GM12878 (cell line): Measurements from ENCODE around the gene CORO2B. TPM values are rescaled to one million over a fixed set of nuclear protein-coding genes. Genes with fewer than 3 reads are reported as not detected.

Source experiments
- ATAC-seq: fragments of 200-7000 bp; cut with Tn5 transposase; 3 replicates; pipeline ENCODE4 v1.9.1; 2020; ENCODE audit warnings: mild to moderate bottlenecking, moderate library complexity
- BruUV-seq: library from RNA; stranded (reverse); fragments of 400-500 nt; replicated peaks from 2 replicates; lab custom pipeline; 2021; lab: Mats Ljungman, UMichigan
- CTCF ChIA-PET: fragments of 300-600 bp; sonication (Branson Sonifier 250); formaldehyde crosslinking; extraction: SDS; loops from one replicate; lab custom pipeline; 2021; ENCODE audit warnings: inconsistent platforms; lab: Yijun Ruan, JAX
- POLR2A ChIA-PET: fragments of 350-600 bp; formaldehyde crosslinking; extraction: SDS; loops from one replicate; lab custom pipeline; 2021; ENCODE audit warnings: inconsistent platforms; lab: Charles Lee
- RAD21 ChIA-PET: fragments of 300-600 bp; sonication (Branson Sonifier 250); formaldehyde crosslinking; loops from one replicate; lab custom pipeline; 2023; ENCODE audit warnings: antibody characterized with exemption; ENCODE audit not compliant: unreplicated experiment; lab: Charles Lee
- SMC1A ChIA-PET: fragments of 300-600 bp; sonication (Branson Sonifier 250); formaldehyde crosslinking; loops from one replicate; lab custom pipeline; 2023; ENCODE audit not compliant: unreplicated experiment, uncharacterized antibody; lab: Charles Lee
- DNase-seq: peaks from one replicate; pipeline ENCODE4 v3.0.0-alpha.2; 2011; ENCODE audit warnings: low read depth, low spot score
- FAIRE-seq: peaks from 3 replicates; lab custom pipeline; 2011; peaks lifted over from hg19 to GRCh38; lab: Jason Lieb, UNC
- H2AFZ ChIP-seq: 2 replicates; pipeline ENCODE4 v1.6.0; 2011; ENCODE audit warnings: low read depth, low read length, control low read depth; ENCODE audit not compliant: control insufficient read depth
- H3K27ac ChIP-seq: 2 replicates; pipeline ENCODE4 v1.5.1; 2011; ENCODE audit warnings: control low read depth; ENCODE audit not compliant: control insufficient read depth, insufficient read depth
- H3K27me3 ChIP-seq, 2 experiments: replicated peaks in 1 of 2; 2 replicates each; pipeline versions ENCODE4 v1.6.0 to v1.6.1; 2011; ENCODE audit warnings: low read length in 1 of 2; ENCODE audit not compliant: control insufficient read depth in 2 of 2, insufficient read depth in 2 of 2
- H3K36me3 ChIP-seq, 2 experiments: 2 replicates each; pipeline ENCODE4 v1.5.1; 2011; ENCODE audit warnings: low read length in 1 of 2; ENCODE audit not compliant: control insufficient read depth in 2 of 2, insufficient read depth in 2 of 2
- H3K4me1 ChIP-seq: 2 replicates; pipeline ENCODE4 v1.6.1; 2011; ENCODE audit warnings: mild to moderate bottlenecking, low read length, moderate library complexity, mixed read lengths; ENCODE audit not compliant: control insufficient read depth, insufficient read depth
- H3K4me2 ChIP-seq: 2 replicates; pipeline ENCODE4 v1.6.0; 2011; ENCODE audit warnings: control low read depth; ENCODE audit not compliant: control insufficient read depth, insufficient read depth
- H3K4me3 ChIP-seq: fragments of 200-600 bp; sonication (generic); 2 replicates; pipeline ENCODE4 v1.5.1; 2016
- H3K79me2 ChIP-seq: 2 replicates; pipeline ENCODE4 v1.6.0; 2011; ENCODE audit warnings: low read length; ENCODE audit not compliant: control insufficient read depth, insufficient read depth
- H3K9ac ChIP-seq: 2 replicates; pipeline ENCODE4 v1.8.0; 2011; ENCODE audit warnings: low read length, control low read depth, mixed read lengths; ENCODE audit not compliant: control insufficient read depth, insufficient read depth
- H3K9me3 ChIP-seq: replicated peaks from 3 replicates; pipeline ENCODE4 v1.5.1; 2011; ENCODE audit warnings: mild to moderate bottlenecking, low read length; ENCODE audit not compliant: control insufficient read depth, insufficient read depth
- H4K20me1 ChIP-seq: 2 replicates; pipeline ENCODE4 v1.6.0; 2011; ENCODE audit not compliant: control insufficient read depth, insufficient read depth
- JUND ChIP-seq: IDR thresholded peaks from 2 replicates; pipeline ENCODE4 v1.6.1; 2012; ENCODE audit warnings: low read depth, mild to moderate bottlenecking, low read length, improper control_type of control experiment, moderate library complexity
- MEF2B ChIP-seq: fragments of 450-650 bp; IDR thresholded peaks from 2 replicates; pipeline ENCODE4 v1.6.1; 2018; ENCODE audit warnings: mild to moderate bottlenecking, moderate library complexity; ENCODE audit not compliant: partially characterized antibody, poor library complexity, severe bottlenecking
- SIN3A ChIP-seq: IDR thresholded peaks from 2 replicates; pipeline ENCODE4 v1.6.1; 2012; ENCODE audit warnings: low read depth, low read length, improper control_type of control experiment
- TAF1 ChIP-seq: IDR thresholded peaks from 2 replicates; pipeline ENCODE4 v1.6.1; 2011; ENCODE audit warnings: mild to moderate bottlenecking, low read depth, low read length, borderline replicate concordance
- TARDBP ChIP-seq: IDR thresholded peaks from 2 replicates; pipeline ENCODE4 v1.6.1; 2016; ENCODE audit warnings: borderline replicate concordance
- WGBS: methylation state at CpG from one replicate; pipeline ENCODE4 v1.1.6; 2016; ENCODE audit warnings: low lambda C conversion rate; ENCODE audit not compliant: insufficient replicate concordance, insufficient coverage; ENCODE audit errors: missing lambda C conversion rate; 5-methylcytosine and 5-hydroxymethylcytosine counted together
- in situ Hi-C: fragments of 300-500 bp; cut with MboI; formaldehyde crosslinking; loops from 9 replicates; pipeline ENCODE4 v1.14.3; 2018; ENCODE audit warnings: mixed read lengths
- intact Hi-C: fragments of 100-400 bp; cut with micrococcal nuclease; formaldehyde crosslinking; loops from one replicate; pipeline ENCODE4 v1.14.2; 2022; ENCODE audit not compliant: unreplicated experiment
- polyA plus RNA-seq, 11 experiments: library from polyadenylated mRNA; depleted of rRNA in 4 of 11; unstranded in 6 of 11; stranded (reverse) in 5 of 11; fragments of >200 nt; fragmentation: Nextera tagmentation in 4 of 11; fragmentation: Illumina TruSeq in 1 of 11; extraction: Ambion mirVana in 4 of 11; extraction: Trizol in 1 of 11; gene quantifications; 1 replicate in 1 of 11; 2 replicates in 10 of 11; pipeline versions ENCODE4 v1.2.1 to v1.2.3, GENCODE V29; 2011 to 2016; ENCODE audit warnings: inconsistent platforms in 2 of 11, missing spikeins in 2 of 11, low read depth in 1 of 11
- total RNA-seq, 4 experiments: library from RNA; depleted of rRNA in 3 of 4; stranded (reverse); fragments of >200 nt in 3 of 4; fragmentation: Illumina TruSeq in 1 of 4; extraction: Trizol in 1 of 4; gene quantifications; 2 replicates each; pipeline versions ENCODE4 v1.2.1 to v1.2.3, GENCODE V29; 2013 to 2021
- TF ChIP-seq, protein P1 (sequence below): IDR thresholded peaks from 2 replicates; pipeline ENCODE4 v1.6.1; 2011; ENCODE audit warnings: low read depth, mild to moderate bottlenecking, low read length, moderate library complexity, borderline replicate concordance; ENCODE audit errors: extremely low read depth
- TF ChIP-seq, protein P2 (sequence below): IDR thresholded peaks from 2 replicates; pipeline ENCODE4 v1.6.1; 2012; ENCODE audit warnings: low read depth, low read length, improper control_type of control experiment
- TF ChIP-seq, protein P3 (sequence below): IDR thresholded peaks from 2 replicates; pipeline ENCODE4 v1.6.1; 2012; ENCODE audit warnings: low read length, inconsistent platforms
- TF ChIP-seq, protein P4 (sequence below): fragments of 450-650 bp; IDR thresholded peaks from 2 replicates; pipeline ENCODE4 v1.6.1; 2017; ENCODE audit warnings: mild to moderate bottlenecking, low read depth, inconsistent platforms; ENCODE audit not compliant: poor library complexity, severe bottlenecking

The CORO2B gene
- total and polyA plus RNA-seq, 10 of the 15 experiments (the other 5 are each of a cell fraction or from before 2014, with no cell fraction given) = 0.05 to 0.73 (median 0.13) TPM; not detected in 4

DNA sequence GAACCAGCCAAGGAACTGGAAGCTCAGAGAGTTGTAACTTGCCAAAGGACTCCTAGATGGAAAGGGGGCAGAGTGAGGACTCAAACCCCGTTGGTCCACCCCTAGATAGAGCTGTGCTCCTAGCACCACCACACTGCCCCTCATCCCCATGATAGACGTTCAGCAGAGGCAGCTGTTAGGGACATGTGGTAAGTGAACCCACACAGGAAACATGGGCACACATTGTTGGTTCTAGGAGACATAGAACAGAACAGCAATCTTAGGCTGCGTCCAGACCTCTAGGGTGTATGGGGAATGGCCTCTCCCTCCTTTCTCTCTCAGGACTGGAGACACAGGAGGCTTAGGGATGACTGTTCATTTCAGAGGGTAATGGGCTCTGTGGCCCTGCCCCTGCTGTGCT, 139.2 kb downstream of the CORO2B start:
- H3K27me3 ChIP-seq = peaks cover 1 to 4% of the 10 kb centered on the region in 2 experiments; a peak in 1 of 4 replicates
- ChIA-PET RAD21 (no interaction called here), POLR2A (no interaction called here), CTCF (no interaction called here), SMC1A (no interaction called here)
- FAIRE-seq (no peak), DNase-seq (no peak), ATAC-seq (no peak)
- no peak overlapping the region for H3K27ac ChIP-seq
- no peak overlapping the region for H3K9ac ChIP-seq
- no peak overlapping the region for H3K4me3 ChIP-seq
- no TSS peak for BruUV-seq
- H3K36me3 ChIP-seq = no peaks in the 10 kb centered on the region
- no peaks in the 10 kb centered on the region for H4K20me1 ChIP-seq
- intact Hi-C loops = no loop called here
- in situ Hi-C loops = no loop called here
- H3K9me3 ChIP-seq = no peaks in the 10 kb centered on the region
- 0% methylated on average over 3 of the region's 3 CpGs for WGBS
- TF ChIP-seq, protein P1, sequence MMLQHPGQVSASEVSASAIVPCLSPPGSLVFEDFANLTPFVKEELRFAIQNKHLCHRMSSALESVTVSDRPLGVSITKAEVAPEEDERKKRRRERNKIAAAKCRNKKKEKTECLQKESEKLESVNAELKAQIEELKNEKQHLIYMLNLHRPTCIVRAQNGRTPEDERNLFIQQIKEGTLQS = no peak
- TF ChIP-seq, protein P2, sequence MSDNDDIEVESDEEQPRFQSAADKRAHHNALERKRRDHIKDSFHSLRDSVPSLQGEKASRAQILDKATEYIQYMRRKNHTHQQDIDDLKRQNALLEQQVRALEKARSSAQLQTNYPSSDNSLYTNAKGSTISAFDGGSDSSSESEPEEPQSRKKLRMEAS = no peak
- TF ChIP-seq MEF2B (no peak), TARDBP (no peak), JUND (no peak), TAF1 (no peak), SIN3A (no peak)
- TF ChIP-seq, protein P3, sequence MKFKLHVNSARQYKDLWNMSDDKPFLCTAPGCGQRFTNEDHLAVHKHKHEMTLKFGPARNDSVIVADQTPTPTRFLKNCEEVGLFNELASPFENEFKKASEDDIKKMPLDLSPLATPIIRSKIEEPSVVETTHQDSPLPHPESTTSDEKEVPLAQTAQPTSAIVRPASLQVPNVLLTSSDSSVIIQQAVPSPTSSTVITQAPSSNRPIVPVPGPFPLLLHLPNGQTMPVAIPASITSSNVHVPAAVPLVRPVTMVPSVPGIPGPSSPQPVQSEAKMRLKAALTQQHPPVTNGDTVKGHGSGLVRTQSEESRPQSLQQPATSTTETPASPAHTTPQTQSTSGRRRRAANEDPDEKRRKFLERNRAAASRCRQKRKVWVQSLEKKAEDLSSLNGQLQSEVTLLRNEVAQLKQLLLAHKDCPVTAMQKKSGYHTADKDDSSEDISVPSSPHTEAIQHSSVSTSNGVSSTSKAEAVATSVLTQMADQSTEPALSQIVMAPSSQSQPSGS = no peak
- TF ChIP-seq, protein P4, sequence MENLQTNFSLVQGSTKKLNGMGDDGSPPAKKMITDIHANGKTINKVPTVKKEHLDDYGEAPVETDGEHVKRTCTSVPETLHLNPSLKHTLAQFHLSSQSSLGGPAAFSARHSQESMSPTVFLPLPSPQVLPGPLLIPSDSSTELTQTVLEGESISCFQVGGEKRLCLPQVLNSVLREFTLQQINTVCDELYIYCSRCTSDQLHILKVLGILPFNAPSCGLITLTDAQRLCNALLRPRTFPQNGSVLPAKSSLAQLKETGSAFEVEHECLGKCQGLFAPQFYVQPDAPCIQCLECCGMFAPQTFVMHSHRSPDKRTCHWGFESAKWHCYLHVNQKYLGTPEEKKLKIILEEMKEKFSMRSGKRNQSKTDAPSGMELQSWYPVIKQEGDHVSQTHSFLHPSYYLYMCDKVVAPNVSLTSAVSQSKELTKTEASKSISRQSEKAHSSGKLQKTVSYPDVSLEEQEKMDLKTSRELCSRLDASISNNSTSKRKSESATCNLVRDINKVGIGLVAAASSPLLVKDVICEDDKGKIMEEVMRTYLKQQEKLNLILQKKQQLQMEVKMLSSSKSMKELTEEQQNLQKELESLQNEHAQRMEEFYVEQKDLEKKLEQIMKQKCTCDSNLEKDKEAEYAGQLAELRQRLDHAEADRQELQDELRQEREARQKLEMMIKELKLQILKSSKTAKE = no peak
- H3K79me2 ChIP-seq = no peaks in the 10 kb centered on the region
- H3K4me1 ChIP-seq = no peaks in the 10 kb centered on the region
- H3K4me2 ChIP-seq = no peak overlapping the region
- no peak overlapping the region for H2AFZ ChIP-seq
